ENCODE results near the gene HPD. TPM values are rescaled to one million over a fixed set of nuclear protein-coding genes. Genes with fewer than 3 reads are reported as not detected.

The HPD gene
- total RNA-seq, 1 experiment from 2014 or later, result 0.21 TPM

- ChIA-PET CTCF (interaction anchor here (0.5 to 16.6 kb wide), 23 partner anchors 9 to 1832 kb away, joined by 3 to 390 read pairs (median 4); partner anchors contain the start of genes PSMD9 and RHOF), POLR2A (interaction anchor here (1.3 to 12.4 kb wide), 4 partner anchors 14 to 98 kb away, joined by 3 to 344 read pairs (median 15); partner anchors contain the start of genes PSMD9, RHOF, SETD1B and TMEM120B)
- H3K27me3 Mint-ChIP-seq (ENCODE audit: insufficient read depth, unreplicated experiment), result no peaks in the 10 kb centered on the region
- H3K36me3 Mint-ChIP-seq (ENCODE audit: insufficient read depth, unreplicated experiment), result peaks cover 45% of the 10 kb centered on the region
- no TSS peak for BruUV-seq (replicated peaks)
- TF ChIP-seq CTCF (IDR thresholded peaks at IDR 0.05; ENCODE audit: unreplicated experiment), result no peak
- H3K4me1 Mint-ChIP-seq (ENCODE audit: insufficient read depth, unreplicated experiment), result peaks cover 28% of the 10 kb centered on the region
- DNase-seq (ENCODE audit: unreplicated experiment), result no peak
- no peaks in the 10 kb centered on the region for H3K9me3 Mint-ChIP-seq (ENCODE audit: unreplicated experiment)
- no peak overlapping the region for H3K27ac Mint-ChIP-seq (ENCODE audit: low read depth, unreplicated experiment)
- peak overlapping the region; percentile 82 for H3K4me3 Mint-ChIP-seq (ENCODE audit: unreplicated experiment)
- intact Hi-C loops (cut with micrococcal nuclease), result no loop called here
These were observed 47.7 kb downstream of the HPD start for GRCh38 chr12:121810833-121811433.

GRCh38 chr12:121810234-121810817 lies 48.3 kb downstream of the HPD start:
- Mint-ChIP-seq H3K36me3 (ENCODE audit: insufficient read depth, unreplicated experiment) (peaks cover 39% of the 10 kb centered on the region), H3K27ac (ENCODE audit: low read depth, unreplicated experiment) (no peak overlapping the region), H3K4me3 (ENCODE audit: unreplicated experiment) (peak overlapping the region; percentile 82), H3K9me3 (ENCODE audit: unreplicated experiment) (no peaks in the 10 kb centered on the region), H3K27me3 (ENCODE audit: insufficient read depth, unreplicated experiment) (no peaks in the 10 kb centered on the region), H3K4me1 (ENCODE audit: insufficient read depth, unreplicated experiment) (peaks cover 28% of the 10 kb centered on the region)
- CTCF ChIA-PET, result interaction anchor here (0.6 to 16.6 kb wide), 10 partner anchors 8 to 116 kb away, joined by 3 to 390 read pairs (median 4); partner anchors contain the start of genes PSMD9 and RHOF
- BruUV-seq (replicated peaks), result no TSS peak
- POLR2A ChIA-PET, result interaction anchor here (1.3 to 12.4 kb wide), 4 partner anchors 13 to 98 kb away, joined by 3 to 344 read pairs (median 15); partner anchors contain the start of genes PSMD9, RHOF, SETD1B and TMEM120B
- intact Hi-C loops (cut with micrococcal nuclease), result no loop called here
- DNase-seq (ENCODE audit: unreplicated experiment), result no peak
- no peak for TF ChIP-seq CTCF (IDR thresholded peaks at IDR 0.05; ENCODE audit: unreplicated experiment)

GRCh38 chr12:121809712-121810116 lies 48.9 kb downstream of the HPD start:
- no peak for DNase-seq (ENCODE audit: unreplicated experiment)
- Mint-ChIP-seq H3K27ac (ENCODE audit: low read depth, unreplicated experiment) (no peak overlapping the region), H3K9me3 (ENCODE audit: unreplicated experiment) (no peaks in the 10 kb centered on the region), H3K4me3 (ENCODE audit: unreplicated experiment) (no peak overlapping the region), H3K4me1 (ENCODE audit: insufficient read depth, unreplicated experiment) (peaks cover 28% of the 10 kb centered on the region), H3K27me3 (ENCODE audit: insufficient read depth, unreplicated experiment) (no peaks in the 10 kb centered on the region), H3K36me3 (ENCODE audit: insufficient read depth, unreplicated experiment) (peaks cover 33% of the 10 kb centered on the region)
- ChIA-PET CTCF (interaction anchor here (0.5 to 16.6 kb wide), 2 partner anchors 14 to 235 kb away, joined by 3 to 390 read pairs; partner anchors contain the start of gene RHOF), POLR2A (interaction anchor here (12.4 kb wide), 1 partner anchor 13 kb away, joined by 344 read pairs; the partner anchor contains the start of genes RHOF and SETD1B)
- intact Hi-C loops (cut with micrococcal nuclease), result no loop called here
- TF ChIP-seq CTCF (IDR thresholded peaks at IDR 0.05; ENCODE audit: unreplicated experiment), result no peak
- no TSS peak for BruUV-seq (replicated peaks)

- Mint-ChIP-seq H3K27ac (ENCODE audit: low read depth, unreplicated experiment) (peak overlapping the region; percentile 39), H3K9me3 (ENCODE audit: unreplicated experiment) (no peaks in the 10 kb centered on the region), H3K36me3 (ENCODE audit: insufficient read depth, unreplicated experiment) (peaks cover 33% of the 10 kb centered on the region), H3K27me3 (ENCODE audit: insufficient read depth, unreplicated experiment) (no peaks in the 10 kb centered on the region), H3K4me1 (ENCODE audit: insufficient read depth, unreplicated experiment) (peaks cover 26% of the 10 kb centered on the region), H3K4me3 (ENCODE audit: unreplicated experiment) (no peak overlapping the region)
- intact Hi-C loops (cut with micrococcal nuclease), result no loop called here
- ChIA-PET POLR2A (interaction anchor here (12.4 kb wide), 1 partner anchor 12 kb away, joined by 344 read pairs; the partner anchor contains the start of genes RHOF and SETD1B), CTCF (interaction anchor here (16.6 kb wide), 1 partner anchor 13 kb away, joined by 390 read pairs; the partner anchor contains the start of gene RHOF)
- no peak for TF ChIP-seq CTCF (IDR thresholded peaks at IDR 0.05; ENCODE audit: unreplicated experiment)
- DNase-seq (ENCODE audit: unreplicated experiment), result no peak
- BruUV-seq (replicated peaks), result no TSS peak
These were observed 50.0 kb downstream of the HPD start for GRCh38 chr12:121808623-121809022.

All from MCF 10A (cell line).